ENCODE results near the gene GRAMD2A.

- TF ChIP-seq POLR2A (IDR thresholded peaks at IDR 0.05; ENCODE audit: low read length) = no peak
- no peak for TF ChIP-seq GATA1 (IDR thresholded peaks at IDR 0.05; ENCODE audit: low read depth, low read length)
Measured at GRCh38 chr15:72200395-72201237, 3.0 kb upstream of the GRAMD2A start.
